Right ventricle myocardium superior (tissue), 1 donor: ENCODE data around the gene HDAC4. TPM values are rescaled to one million over a fixed set of nuclear protein-coding genes. Genes with fewer than 3 reads are reported as not detected.
A peak's percentile ranks its signal among the peaks of the same experiment; 100 is the strongest.

Experiments
- ATAC-seq: fragments of 200-7000 bp; cut with Tn5 transposase; one replicate; pipeline ENCODE4 v1.9.1; 2020; ENCODE audit warnings: mild to moderate bottlenecking; ENCODE audit not compliant: poor library complexity
- DNase-seq: peaks from one replicate; pipeline ENCODE4 v3.0.0-alpha.2; 2020
- intact Hi-C: fragments of 100-400 bp; cut with DNase I; formaldehyde crosslinking; loops from one replicate; pipeline ENCODE4 v1.11.2; 2022
- total RNA-seq: library from RNA; stranded (reverse); fragmentation: NEBNext Ultra II Directional; extraction: Animal tissue kit (Norgen Biotek cat#: 25700); gene quantifications from one replicate; pipeline ENCODE4 v1.2.1, GENCODE V29; 2021
- donor health status: DM: no; HTN: yes; CAD: no; lungs with severe emphysema.

Gene HDAC4
- total RNA-seq, 1 donor from 2014 or later: 24.9 TPM

DNA sequence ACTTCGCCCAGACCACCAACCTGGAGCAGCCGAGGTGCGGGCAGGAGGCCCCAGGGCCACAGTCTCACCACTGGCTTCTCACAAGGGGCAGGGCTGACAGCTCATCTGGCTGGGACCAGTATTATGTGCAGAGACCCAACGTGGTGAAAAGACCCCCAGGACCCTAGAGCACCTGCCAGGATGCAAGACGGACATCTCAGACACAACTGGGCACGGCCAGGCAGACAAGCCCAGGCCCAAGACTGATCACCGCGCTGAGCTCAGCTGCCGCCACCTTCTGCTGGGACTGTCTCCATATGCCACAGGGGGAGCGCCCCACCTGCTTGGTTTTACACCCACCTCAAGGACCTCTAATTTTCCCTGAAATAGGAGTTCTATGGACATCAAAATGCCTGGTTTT, 23.2 kb downstream of the HDAC4 start:
- DNase-seq (peak; percentile 28), ATAC-seq (no peak)
- intact Hi-C loops: no loop called here

GRCh38 chr2:239376942-239377531, 23.8 kb downstream of the HDAC4 start:
- DNase-seq: peak; percentile 31
- ATAC-seq: no peak
- intact Hi-C loops: no loop called here

DNA sequence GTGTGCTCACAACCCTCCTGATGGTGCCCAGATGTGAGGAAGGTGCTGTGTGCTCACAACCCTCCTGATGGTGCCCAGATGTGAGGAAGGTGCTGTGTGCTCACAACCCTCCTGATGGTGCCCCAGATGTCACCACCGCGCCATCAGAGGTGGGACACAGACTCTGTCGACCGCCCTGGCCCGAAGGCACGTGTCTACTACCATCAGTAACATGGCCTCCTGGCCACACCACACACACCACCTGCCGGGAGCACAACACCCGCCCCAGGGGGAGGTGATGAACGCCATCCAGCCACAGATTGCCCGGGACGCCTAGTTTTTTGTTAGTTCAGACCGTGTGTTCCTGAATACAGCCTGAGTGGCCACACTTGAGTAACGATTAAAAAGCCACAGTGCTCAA, 24.5 kb downstream of the HDAC4 start:
- DNase-seq: no peak
- no peak for ATAC-seq
- intact Hi-C loops: no loop called here

- peak; percentile 51 for DNase-seq
- intact Hi-C loops: no loop called here
- peak; percentile 57 for ATAC-seq
Measured at GRCh38 chr2:239375278-239376061, 25.4 kb downstream of the HDAC4 start.

DNA sequence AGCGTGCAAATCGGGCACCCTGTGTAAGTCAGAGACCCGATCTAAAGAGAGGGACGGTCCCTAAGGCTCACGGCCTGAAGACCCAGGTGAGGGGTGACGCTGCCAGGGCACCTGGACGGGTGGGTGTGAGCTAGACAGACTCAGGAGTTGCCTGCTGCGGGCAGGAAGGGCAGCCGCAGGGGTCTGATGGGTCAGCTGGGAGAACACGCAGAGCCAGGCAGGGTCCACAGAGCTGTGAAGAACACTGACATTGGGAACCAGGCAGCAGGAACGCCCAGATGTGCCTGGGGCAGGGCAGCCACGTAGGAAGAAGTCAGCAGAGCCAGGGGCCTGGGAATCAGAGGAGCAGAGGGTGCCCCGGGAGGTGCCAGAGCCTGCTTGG, 25.9 kb downstream of the HDAC4 start:
- ATAC-seq (peak; percentile 11), DNase-seq (no peak)
- intact Hi-C loops: no loop called here

- DNase-seq: no peak
Measured at GRCh38 chr2:239372835-239373234, 28.0 kb downstream of the HDAC4 start.

GRCh38 chr2:239371726-239372686, 28.8 kb downstream of the HDAC4 start:
- ATAC-seq (no peak), DNase-seq (no peak)
- intact Hi-C loops: no loop called here

More at GRCh38 chr2:239372835-239373234, 28.0 kb downstream of the HDAC4 start:
- no peak for ATAC-seq
- intact Hi-C loops: no loop called here

DNA sequence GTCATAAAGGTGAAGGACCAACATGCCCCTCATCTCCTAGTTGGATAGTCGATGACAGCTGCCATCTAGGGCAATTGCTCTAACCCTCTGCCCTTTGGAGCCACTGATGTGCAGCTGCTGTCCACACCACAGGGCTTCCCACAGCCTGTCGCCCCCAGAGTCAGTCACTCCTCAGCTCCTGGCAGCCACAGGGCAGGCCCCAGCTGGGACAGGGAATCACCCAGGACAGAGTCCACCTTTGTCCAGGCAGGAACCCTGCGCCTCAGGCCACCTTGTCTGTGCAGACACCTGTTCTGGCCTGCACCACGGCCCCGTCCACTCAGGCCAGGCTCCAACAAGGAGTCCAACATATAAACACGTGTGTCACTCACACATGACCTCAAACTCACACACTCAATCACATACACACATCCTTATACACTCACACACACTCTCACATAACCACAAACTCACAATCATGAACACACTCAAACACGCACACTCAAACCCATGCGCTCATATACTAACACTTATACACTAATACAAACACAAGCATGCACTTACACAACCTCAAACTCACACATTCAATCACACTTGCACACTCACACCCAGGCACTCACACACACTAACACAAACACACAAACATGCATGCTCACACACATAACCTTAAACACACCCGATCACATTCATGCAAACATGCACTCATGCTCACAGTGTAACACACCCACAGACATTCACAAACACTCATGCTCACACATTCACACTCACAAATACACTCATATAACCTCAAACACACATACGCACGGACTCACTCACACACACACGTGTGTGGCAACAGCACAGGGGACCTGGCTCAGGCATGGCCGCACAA, 29.7 kb downstream of the HDAC4 start:
- no peak for ATAC-seq
- intact Hi-C loops: no loop called here
- no peak for DNase-seq

DNA sequence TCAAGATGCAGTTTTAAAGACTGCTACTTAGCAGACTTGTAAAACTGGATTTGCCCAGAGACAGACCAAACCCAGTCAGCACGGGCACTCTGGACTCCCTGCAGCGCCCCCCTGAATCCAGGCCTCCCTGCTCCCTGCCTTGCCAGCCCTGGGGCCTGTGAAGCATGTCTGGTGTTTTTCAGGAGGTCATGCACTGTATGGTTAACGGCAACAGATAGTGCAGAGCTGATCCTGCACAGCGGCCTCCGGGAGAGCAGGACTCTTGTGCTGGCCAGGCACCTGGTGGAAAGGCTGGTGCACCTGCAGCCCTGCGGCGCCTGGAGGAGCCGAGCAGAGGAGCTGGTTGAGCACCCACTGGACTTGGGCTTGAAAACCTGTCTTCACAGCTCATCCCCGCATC, 30.4 kb downstream of the HDAC4 start:
- ATAC-seq: no peak
- intact Hi-C loops: no loop called here
- no peak for DNase-seq

GRCh38 chr2:239369631-239370161, 31.1 kb downstream of the HDAC4 start:
- DNase-seq (no peak), ATAC-seq (no peak)
- intact Hi-C loops: no loop called here

DNA sequence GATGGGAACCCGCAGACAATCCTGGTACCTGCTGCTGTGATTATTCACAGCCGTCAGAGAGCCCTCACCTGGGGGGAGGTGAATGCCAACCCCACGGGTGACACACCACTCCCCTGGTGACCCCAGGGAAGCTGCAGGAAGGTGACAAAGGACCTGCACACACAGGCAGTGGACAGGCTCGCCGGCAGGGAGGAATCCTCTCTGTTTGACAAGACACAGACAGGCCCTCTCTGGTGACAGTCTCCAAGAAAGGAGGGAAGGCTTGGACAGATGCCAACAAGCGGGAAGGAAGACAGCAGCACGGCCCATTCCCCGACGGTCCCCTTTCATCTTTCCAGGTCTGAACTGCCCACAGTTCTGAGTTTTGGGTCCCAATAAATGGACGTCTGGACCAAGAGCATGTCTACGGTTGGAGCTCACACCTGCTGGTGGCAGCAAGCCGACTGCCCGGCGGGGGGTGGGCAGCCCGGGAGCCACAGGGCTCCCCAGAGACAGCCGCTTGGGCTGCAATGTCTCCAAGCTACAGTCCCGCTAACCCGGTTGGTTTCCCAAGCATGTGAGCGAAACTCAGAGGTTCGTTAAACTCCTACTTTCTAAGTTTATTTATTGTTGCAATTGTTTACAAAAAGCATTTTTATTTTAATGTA, 31.8 kb downstream of the HDAC4 start:
- DNase-seq: no peak
- no peak for ATAC-seq
- intact Hi-C loops: no loop called here

DNA sequence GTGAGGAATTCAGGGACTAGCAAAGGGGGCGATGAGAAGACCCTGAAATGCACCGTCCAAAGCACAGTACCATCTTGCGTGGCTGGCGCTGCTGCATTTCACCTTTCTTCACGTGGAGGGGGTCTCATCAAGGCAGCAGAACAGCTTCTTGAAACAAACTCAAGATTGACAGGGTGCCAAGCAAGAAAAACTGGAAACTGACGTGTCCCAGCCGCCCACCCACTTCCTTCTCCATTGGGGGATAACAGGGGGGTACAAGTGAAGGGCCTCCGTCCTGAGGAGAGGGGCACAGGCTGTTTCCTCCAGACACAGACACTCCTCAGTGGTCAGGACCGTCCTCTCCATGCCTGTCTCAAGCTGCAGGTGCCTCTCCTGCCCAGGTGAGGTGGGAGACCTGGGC, 32.5 kb downstream of the HDAC4 start:
- intact Hi-C loops: no loop called here
- no peak for ATAC-seq
- no peak for DNase-seq

GRCh38 chr2:239366740-239367139, 34.1 kb downstream of the HDAC4 start:
- DNase-seq (no peak), ATAC-seq (no peak)
- intact Hi-C loops: no loop called here

- ATAC-seq (no peak), DNase-seq (no peak)
- intact Hi-C loops: no loop called here
Measured at GRCh38 chr2:239365782-239366435, 34.9 kb downstream of the HDAC4 start.

DNA sequence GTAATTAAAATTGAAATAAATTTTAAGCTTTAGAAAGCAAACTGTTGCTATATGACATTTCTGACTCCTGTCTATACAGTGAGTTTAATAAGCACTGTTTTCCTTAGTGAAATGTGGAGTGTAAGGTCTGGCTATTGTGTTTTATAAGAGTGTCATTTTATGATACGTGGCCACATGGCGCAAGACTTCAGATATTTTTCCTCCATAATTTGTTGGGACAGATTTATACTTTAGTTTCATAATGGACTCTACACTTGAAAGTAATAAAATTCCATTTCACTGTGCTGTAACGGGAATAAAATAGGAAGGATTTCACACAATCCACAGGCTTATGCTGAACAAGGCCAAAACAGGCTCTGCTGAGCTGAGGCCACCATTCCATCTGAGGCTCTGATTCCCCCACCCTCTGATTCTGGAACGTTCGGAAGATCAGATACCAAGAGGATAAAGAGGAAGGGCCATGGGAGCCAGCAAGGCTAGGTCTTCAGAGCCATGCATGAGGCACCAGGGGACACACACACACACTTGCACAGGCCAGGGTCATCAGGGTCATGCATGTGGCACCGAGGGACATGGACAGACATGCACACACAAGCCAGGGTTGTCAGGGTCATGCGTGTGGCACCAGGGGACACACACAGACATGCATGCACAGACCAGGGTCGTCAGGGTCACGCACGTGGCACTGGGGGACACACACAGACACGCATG, 35.6 kb downstream of the HDAC4 start:
- no peak for ATAC-seq
- intact Hi-C loops: no loop called here
- no peak for DNase-seq

- DNase-seq (no peak), ATAC-seq (no peak)
- intact Hi-C loops: no loop called here
Measured at GRCh38 chr2:239363946-239364637, 36.7 kb downstream of the HDAC4 start.
